CD4-positive, alpha-beta T cell treated with Interferon gamma for 1 hour (primary cell): ENCODE results near the gene TICRR.
"Not testable (repeated sequence)": the region's sequence is repeated elsewhere in the genome, so short reads cannot be mapped to it uniquely, and the experiment has no call there.

Experiments used
- DNase-seq: peaks from one replicate; pipeline ENCODE4 v3.0.0-alpha.2; 2020

The TICRR gene

DNA sequence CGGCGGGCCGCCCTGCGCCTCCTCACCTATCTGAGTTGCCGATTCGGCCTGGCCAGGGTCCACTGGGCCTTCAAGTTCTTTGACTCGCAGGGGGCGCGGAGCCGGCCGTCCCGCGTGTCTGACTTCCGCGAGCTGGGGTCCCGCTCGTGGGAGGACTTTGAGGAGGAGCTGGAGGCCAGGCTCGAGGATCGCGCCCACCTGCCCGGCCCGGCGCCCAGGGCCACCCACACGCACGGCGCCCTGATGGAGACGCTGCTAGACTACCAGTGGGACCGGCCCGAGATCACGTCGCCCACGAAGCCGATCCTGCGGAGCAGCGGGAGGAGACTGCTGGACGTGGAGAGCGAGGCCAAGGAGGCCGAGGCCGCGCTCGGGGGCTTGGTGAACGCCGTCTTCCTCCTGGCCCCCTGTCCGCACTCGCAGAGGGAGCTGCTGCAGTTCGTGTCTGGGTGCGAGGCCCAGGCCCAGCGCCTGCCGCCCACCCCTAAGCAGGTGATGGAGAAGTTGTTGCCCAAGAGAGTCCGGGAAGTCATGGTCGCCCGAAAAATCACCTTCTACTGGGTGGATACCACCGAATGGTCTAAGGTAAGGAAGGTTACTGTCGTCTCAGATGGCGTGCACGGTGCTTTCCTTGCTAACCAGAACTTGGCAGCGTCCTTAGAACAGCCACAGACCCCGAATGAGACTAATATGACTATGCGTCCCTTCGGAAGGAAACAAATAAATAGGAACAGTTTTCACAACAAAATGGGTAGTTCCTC, 567 bp downstream of the TICRR start:
- DNase-seq: no peak

DNA sequence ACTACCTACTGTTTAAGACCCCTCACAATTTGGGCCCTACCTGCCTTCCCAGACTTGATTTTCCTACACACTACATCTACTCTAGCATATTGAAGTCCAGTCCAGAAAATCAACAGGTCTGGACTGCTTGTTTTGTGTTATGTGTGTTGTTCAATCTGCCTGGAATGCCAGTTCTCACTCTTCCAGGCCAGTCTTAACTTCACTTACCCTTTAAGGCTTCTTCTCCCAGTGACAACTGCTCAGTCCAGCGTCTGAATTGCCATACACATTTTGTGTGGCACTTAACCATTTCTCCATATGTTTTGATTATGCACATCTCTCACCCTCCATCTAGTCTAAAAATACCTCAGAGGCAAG, 1.1 kb downstream of the TICRR start:
- DNase-seq: no peak

DNA sequence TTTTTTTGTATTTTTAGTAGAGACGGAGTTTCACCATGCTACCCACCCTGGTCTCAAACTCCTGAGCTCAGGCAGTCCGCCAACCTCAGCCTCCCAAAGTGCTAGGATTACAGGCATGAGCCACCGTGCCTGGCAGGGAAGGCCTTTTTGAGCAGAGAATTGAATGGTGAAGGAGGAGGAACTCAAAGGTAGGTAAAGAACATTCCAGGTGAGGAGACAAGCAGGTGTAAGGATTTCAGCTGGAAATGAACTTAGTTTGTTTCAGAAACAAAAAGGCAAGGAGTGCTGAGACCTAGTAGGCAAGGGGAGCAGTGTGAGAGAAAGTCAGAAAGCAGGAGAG, 2.5 kb downstream of the TICRR start:
- no peak for DNase-seq

DNA sequence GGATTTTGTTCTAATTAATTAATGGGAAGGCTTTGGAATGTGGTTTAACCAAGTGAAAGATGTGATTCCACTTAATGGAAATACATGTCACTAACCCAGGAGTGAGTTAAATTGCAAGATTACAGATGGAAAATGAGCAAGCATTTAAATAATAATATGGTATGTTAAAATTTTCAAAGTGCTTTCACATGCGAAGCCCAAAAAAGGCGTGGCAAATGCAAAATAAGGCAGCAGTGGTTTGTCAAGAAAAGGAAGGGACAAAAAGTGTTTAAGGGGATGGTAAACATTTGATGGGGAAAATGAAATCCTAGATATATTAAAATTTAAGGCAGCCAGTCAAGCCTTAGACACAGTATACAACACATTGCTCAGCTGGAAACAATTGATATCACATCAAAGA, 2.9 kb downstream of the TICRR start:
- no peak for DNase-seq

DNA sequence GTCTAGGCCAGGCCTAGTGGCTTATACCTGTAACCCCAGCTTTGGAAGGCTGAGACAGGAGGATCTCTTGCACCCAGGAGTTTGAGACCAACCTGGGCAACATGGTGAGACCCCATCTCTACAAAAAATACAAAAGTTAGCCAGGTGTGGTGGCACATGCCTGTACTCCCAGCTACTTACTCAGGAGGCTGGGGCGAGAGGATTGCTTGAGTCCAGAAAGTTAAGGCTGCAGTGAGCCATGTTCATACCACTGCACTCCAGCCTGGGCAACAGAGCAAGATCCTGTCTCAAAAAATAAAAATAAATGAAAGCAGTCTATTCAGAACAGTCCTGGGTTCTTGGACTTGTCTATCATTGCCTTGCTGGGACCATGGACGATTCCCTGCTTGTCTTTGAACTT, 5.5 kb downstream of the TICRR start:
- DNase-seq: not testable (repeated sequence)

DNA sequence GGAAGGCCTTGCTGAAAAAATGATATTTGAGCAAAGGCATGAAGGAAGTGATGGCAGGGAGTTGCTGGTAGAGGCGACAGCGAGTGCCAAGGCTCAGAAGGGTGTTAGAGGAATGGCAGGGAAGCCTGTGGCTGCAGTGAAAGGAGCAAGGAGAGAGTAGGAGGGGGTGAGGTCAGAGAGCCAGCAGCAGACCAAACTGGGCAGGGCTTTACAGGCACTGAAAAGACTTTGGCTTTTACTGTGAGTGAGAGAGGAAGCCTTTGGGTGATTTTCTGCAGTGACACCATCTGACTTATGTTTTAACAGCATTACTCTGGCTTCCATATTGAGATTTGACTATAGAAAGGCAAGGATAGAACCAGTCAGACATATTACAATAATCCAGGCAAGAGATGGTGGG, 11.4 kb downstream of the TICRR start:
- no peak for DNase-seq

DNA sequence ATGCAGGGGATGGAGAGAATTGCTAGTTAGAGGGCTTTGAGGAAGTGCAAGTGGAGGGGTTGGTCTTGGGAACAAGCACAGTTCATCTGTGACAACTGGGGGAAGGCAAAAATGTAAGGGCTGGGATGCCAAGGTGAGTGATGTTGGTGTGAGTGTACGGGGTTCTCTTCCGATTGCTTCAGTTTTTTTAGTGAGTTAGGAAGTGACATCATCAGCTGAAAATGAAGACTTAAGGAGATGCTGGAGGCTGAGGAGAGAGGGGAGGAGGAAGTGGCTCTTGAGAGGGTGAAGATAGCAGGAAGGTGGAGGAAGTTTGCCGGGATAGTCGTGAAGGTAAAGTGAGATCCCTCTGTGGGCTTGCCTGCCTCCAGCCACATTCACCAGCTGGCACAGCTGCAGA, 12.7 kb downstream of the TICRR start:
- DNase-seq: no peak

DNA sequence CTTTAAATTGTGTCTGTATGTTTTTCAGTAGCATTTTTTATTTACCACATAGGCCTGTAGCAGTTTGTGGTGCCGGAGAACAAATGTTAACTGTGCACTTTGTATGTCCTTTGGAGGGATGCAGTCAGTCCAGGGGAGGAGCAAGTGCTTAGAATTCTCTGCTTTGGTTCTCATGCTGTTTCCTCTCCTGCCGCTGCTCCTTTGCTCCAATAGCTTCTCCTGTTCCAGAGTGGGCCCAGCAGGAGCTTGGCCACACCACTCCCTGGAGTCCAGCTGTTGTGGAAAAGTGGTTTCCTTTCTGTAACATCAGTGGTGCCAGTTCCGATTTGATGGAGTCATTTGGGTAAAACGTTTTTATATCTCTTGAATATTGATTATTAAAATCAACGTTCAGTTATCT, 16.6 kb downstream of the TICRR start:
- DNase-seq: no peak

DNA sequence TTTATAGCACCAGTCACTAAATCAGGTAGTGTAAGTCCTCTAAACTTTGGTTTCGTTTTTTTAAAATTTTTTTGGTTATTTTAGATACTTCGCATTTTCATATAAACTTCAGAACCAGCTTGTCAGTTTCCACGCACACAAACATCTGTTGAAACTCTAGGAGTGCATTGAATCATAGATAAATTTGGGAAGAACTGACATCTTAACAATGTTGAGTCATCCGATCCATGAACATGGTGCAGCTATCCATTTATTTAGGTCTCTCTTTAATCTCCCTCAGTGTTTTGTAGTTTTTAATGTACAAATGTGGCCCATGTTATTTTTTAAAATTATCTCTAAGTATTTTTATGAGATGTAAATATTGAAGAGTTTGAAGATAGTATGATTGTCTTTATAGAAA, 17.7 kb downstream of the TICRR start:
- DNase-seq: no peak

DNA sequence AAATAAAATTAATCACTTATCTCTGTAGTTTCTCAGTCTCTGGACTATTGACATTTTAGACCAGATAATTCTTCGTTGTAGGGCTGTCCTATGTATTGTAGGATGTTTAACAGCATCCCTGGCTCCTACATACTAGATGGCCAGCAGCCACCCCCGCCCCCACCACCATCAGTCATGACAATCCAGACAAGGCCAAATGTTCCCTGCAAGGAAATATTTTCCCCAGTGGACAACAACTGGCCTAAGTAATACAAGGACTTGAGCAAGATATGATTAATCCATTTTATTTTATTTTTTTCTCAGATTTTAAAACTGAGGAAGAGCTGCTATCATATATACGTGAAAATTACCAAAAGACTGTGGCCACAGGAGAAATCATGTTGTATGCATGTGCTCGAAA, 23.8 kb downstream of the TICRR start:
- DNase-seq: no peak

DNA sequence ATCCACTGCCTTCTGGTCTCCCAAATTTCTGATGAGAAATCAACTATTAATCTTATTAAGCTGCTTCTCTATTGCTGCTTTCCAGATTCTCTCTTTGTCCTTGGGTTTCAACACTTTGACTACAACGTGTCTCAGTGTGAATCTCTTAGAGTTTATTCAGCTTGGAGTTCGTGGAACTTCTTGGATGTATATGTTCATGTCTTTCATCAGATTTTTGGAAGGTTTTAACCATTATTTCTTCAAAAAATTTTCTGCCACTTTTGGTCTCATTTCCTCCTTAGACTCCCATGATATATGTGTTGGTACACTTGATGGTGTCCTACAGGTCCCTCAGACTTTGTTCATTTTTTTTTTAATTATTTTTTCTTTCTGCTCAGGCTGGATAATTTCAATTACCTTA, 36.0 kb downstream of the TICRR start:
- no peak for DNase-seq

DNA sequence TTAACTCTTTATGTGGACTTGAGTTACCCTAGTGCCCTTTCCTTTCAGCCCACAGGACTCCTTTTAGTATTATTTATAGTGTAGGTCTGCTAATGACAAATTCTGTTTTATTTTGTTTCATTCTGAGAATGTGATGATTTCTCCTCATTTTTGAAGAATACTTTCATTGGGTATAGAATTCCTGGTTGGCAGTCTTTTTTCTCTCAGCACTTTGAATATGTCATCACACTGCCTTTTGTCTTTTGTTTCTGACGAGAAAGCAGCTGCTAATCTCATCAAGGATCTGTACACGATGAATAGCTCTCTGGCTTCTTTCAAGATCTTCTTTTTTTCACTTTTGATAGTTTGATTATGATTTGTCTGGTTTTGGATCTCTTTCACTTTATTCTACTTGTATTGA, 37.8 kb downstream of the TICRR start:
- no peak for DNase-seq

DNA sequence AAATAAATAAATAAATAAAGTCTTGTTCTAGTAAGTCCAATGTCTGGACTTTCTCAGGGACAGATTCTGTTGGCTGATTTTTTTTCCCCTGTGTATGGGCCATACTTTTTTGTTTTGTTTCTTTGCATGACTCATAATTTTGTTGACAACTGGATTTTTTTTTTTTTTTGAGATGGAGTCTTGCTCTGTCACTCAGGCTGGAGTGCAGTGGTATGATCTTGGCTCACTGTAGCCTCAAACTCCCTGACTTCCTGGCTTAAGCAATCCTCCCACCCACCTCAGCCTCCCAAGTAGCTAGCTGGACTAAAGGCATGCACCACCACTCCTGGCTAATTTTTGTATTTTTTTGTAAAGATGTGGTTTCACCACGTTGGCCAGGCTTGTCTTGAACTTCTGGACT, 38.9 kb downstream of the TICRR start:
- DNase-seq: no peak

DNA sequence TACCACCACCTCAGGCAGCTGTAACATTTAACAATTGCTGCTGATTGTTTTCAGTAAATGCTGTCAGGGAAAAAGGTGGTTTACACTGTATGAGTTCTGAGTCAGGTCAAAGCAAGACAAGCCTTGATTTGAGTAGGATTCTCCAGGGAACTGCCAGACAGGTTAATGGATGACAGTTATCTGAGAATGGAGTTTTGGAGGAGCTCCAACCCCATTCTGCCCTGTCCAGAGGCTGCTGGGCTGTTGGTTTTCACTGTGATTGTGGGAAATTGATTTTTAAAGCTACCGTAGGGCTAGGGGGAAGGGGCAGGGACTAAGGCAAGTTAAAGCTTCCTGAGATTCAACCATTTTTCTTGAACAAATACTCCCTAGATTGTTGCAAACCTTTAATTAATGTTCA, 39.9 kb downstream of the TICRR start:
- DNase-seq: no peak

DNA sequence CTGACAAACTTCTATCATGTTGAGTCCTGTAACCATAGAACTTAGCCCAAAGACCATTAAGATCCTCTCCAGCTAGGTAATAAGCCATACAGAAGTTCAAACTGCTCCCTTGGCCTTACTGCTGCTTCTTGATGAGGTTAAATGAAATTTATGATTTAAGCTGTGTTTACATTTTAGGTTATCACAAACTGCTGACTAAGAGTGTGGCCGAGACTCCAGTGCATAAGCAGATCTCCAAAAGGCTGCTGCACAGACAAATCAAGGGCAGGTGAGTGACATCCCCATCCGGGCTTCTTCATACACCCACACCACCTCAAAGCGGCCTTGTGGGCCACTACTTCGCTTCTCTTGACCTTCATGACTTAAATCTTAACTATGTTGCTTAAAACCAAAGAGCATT, 41.0 kb downstream of the TICRR start:
- DNase-seq: no peak

DNA sequence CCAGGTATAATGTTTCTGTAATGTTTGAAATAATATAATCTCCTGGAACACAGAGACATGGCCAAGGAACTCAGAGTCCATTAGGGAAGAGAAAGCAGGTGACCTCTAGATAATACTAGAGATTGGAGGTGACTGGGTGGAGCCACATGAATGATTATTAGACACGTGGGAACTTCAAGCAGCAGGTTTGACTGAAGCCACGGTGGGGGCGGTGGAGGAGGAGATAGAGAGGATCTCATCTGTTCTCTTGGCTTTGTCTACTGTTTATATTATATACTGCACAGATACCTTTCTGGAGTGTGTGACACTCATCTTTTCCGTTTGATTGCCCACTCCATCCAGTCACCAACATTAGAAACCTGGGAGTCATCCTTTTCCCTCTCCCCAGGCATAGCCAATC, 46.3 kb downstream of the TICRR start:
- no peak for DNase-seq

DNA sequence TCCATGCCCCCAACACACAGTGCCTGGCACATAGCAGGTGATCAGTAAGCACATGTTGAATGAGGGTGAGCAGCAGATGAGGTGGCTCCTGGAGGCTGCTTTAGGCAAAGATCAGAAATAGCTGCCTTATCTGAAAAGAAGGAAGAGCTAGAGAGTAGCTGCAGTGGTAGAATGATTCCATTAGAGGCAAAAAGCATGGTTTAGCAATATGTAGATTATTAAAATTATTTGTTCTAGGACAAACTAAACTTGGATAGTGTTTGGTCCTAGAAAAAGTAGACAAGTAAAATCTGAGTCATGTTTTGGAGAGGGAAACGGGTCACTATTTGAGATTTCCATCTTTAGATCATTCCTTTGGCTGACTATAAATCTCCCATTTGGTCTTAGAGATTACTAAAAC, 47.9 kb downstream of the TICRR start:
- DNase-seq: no peak

DNA sequence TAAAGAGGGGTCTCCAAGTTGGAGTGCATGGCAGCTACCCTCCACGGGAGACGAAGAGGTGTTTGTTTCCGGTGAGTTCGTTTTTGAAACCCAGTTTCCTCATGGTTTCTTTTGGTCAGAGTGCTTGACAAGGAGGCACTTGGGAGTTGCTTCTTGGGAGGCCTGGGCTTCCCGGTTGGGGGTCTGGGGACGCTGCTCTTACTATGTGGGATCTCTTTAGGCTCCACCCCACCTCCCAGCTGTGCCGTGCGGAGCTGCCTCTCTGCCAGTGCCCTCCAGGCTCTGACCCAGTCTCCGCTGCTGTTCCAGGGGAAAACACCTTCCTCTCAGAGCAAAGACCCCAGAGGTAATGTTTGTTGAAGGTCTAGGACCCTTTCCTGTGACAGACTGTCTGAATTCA, 50.4 kb downstream of the TICRR start:
- no peak for DNase-seq

DNA sequence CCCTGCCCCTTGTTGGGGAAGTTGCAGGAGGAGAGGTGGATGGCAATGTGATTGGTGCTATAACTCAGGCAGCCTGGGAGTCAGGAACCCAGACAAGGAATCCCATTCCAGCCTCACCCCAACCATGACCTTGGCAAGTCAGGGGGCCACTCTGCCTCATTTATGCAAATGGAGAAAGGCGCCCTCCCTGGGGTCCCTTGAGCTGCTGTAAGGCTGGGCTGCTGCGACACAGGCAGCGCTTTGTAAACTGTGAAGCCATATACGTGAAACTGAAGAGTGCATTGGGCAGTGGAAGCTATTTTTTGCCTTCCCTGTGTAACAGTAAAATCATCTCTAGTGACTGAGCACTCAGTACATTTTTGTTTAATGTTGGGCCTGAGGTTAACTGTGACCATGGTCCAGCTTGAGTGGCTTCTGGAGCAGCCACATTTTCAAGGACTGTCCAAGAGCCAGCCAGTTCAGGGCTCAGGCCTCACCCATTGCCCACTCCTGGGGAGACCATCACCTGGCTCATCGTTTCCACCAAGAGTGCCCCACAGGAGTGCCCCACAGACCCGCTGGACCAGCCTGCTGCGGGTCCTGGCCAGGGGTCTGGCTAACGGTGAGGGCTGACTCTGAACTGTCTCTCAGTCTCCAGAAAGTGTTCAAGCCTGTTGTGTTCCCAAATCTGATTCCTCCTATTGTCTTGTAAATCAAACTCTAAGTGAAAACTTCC, 52.1 kb downstream of the TICRR start:
- no peak for DNase-seq

DNA sequence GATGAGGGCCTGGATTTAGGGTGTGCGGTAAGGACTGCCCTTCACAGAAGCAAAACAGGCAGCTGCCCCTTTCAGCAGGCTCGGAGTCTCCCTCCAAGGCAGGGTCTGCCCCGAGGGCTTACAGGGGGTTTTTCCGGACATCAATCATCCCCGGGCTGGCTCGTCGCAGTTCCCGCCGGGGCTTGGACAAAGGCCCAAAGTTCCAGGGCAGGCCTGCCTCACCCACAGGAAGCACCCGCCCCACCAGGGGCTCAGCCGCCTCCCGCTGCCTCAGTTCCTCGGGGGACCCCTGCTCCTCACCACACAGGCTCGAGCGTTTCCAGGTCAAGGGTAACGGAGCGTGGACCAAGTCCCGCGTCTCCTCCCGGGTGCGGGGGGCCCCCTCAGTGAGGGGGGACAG, 53.0 kb downstream of the TICRR start:
- DNase-seq: no peak

DNA sequence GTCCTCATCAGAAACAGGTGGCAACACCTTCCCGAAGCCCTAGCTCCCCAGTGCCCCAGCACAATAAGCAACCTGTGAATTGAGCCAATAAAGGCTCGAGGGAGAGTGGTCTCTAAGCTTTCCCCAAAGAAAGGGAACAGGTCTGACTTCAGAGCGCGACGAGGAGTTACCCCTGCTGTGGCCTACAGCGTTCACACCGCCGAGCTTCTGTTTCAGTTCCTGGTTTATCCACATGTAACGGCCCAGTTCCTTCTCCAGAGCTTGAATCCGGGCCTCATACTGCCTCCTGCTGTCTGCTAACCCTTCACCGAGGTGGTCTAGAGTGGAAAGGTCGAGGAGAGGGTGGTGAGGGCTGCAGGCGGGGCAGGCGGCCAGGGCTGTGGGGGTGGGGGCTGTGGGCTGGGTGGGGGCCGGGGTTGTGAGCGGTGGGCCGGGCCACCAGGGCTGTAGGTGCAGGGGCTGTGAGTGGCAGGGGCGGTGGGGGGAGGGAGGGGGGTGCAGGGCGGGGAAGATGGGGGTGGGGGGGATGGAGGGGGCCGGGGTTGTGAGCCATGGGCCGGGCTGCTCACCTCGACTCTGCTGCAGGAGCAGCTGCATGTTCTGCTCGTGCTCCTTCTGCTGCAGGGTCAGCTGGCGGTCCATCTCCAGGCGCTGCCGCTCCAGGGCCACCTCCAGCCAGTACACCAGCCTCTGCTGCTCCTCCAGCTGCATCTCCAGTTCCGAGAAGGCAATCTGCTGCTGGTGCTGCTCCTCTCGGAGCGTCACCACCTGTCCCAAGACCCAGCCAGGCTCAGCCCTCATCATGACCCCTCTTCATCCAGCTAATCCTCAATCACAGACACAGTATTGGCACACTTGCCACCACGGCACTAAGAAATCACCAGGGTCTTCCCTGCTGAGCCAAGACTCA, 53.8 kb downstream of the TICRR start:
- DNase-seq: no peak

DNA sequence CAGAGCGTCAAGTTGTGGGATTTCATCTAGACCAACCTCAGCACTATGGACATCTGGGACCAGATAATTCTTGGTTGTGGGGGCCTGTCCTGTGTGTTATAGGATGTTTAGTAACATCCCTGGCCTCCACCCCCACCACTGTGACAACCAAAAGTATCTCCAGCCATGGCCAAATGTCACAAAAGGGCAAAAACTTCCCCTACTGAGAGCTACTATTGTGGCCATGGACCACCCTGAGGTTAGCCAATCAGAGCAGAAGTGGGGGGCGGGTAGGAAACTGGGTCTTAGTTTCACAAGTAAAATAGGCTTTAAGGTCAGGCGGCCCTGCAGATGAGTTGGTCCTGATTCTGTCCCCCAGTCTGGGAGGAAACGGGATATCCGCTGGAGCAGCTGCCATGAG, 54.6 kb downstream of the TICRR start:
- DNase-seq: no peak

DNA sequence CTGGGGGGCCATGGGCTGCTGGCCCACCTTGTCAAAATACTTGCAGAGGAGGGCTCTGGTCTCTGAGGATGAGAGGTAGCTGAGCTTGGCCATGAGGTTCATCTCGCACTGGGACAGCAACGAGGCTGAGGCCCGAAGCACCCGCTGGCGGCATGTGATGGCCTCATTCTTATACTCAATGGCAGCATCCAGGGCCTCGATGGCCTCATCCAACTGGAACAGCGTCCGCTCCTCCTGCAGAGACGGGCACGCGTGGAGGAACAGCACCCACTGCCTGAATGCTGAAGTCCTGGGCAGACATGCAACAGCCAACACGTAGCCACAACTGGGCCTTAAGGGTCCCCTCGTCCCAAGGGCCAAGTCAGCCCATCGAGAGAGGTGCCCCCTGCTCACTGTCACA, 55.0 kb downstream of the TICRR start:
- DNase-seq: no peak
